GM18498 (cell line): ENCODE measurements around the gene CCND1.

Source experiments
- ATAC-seq: cut with Tn5 transposase; IDR thresholded peaks from one replicate; pipeline ENCODE4 v1.9.1; 2021; ENCODE audit warnings: mild to moderate bottlenecking, moderate library complexity; ENCODE audit not compliant: unreplicated experiment

CCND1 gene

DNA sequence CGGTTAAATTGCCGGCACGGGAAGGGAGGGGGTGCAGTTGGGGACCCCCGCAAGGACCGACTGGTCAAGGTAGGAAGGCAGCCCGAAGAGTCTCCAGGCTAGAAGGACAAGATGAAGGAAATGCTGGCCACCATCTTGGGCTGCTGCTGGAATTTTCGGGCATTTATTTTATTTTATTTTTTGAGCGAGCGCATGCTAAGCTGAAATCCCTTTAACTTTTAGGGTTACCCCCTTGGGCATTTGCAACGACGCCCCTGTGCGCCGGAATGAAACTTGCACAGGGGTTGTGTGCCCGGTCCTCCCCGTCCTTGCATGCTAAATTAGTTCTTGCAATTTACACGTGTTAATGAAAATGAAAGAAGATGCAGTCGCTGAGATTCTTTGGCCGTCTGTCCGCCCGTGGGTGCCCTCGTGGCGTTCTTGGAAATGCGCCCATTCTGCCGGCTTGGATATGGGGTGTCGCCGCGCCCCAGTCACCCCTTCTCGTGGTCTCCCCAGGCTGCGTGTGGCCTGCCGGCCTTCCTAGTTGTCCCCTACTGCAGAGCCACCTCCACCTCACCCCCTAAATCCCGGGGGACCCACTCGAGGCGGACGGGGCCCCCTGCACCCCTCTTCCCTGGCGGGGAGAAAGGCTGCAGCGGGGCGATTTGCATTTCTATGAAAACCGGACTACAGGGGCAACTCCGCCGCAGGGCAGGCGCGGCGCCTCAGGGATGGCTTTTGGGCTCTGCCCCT is 529 bp upstream of the CCND1 start:
- ATAC-seq, result no peak

GRCh38 chr11:69641681-69642548 is 959 bp downstream of the CCND1 start:
- ATAC-seq, result no peak

GRCh38 chr11:69642549-69642912 is 1.6 kb downstream of the CCND1 start:
- ATAC-seq, result peak; percentile 16

GRCh38 chr11:69642913-69643632 is 2.1 kb downstream of the CCND1 start:
- ATAC-seq, result peak; percentile 61

DNA sequence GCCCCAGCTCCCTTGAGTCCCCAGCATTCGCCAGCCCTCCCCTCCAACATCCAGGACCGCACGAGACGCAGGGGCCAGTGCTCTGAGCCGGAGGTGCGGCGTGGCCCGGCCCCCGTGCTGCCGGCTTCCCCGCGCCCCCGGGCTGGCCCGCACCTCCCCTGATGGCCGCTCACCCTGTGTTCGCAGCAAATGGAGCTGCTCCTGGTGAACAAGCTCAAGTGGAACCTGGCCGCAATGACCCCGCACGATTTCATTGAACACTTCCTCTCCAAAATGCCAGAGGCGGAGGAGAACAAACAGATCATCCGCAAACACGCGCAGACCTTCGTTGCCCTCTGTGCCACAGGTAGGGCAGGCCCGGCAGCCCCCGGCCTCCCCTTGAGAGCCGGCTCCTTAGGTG is 2.7 kb downstream of the CCND1 start:
- ATAC-seq, result no peak

GRCh38 chr11:69644071-69644961 is 3.4 kb downstream of the CCND1 start:
- ATAC-seq, result no peak

DNA sequence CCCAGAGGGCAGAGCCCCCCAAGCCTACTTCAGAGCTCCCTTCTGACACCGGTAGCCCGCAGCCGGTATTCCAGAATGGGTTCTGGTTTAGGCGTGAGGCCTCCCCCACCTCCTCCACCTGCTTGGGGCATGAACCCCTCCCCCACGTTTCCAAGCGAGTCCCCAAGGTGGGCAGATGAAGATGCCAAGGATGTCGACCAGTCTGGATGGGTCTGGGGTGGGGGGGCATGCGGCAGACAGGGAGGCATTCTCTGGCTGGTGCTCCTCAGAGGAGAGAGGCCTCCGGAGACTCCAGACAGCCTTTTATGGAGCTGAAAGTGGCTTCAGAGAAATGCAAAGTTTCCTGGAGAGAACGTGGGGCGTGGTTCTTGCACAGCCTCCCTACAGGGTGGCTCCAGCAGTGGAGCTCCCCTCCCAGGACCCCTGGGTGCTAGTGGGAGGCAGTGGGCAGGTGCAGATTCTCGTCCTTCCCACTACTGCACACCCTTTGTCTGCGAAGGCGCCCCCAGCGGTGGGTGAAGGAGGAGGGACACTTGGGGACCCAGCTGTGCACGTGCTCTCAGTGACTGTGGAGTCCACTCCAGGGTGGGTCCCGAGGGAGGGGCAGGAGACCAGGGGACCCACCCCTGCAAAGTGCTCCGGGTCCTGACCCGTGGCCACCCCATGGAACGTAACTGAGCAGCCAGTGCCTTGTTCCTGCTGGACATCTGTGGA is 4.2 kb downstream of the CCND1 start:
- no peak for ATAC-seq

DNA sequence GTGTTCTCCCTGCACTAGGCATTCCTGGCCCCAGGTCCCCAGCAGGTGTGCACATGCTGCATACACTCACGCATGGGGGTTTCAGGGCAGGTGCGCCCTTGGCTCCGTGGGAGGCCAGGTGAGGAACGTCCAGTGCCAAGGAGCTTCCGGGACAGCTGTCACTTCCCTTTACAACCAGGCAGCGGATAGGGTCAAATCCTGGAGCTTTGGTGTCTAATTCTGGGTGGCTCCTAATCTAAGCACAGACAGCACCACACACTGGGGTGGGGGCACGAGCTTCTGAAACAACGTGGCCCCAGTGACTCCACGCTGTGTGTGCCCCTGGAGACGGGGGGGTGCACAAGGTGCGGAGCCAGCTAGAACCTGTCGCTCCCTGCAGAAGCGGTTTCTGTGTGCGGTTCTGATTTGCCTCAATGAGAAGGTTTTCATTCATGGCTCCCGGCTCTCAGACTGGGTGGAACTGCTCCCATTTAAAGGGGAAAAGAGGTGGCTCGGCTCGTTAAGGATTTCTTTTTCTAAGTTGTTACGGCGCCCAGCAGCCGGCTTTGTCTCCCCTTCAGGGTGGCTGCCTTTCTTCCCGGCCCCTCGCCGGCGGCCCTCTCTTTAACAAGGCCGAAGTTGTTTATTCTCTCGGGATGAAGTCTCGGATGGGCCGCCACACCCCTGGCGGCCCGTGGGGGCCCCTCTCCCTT is 5.0 kb downstream of the CCND1 start:
- ATAC-seq, result no peak

GRCh38 chr11:69646493-69647389 is 5.8 kb downstream of the CCND1 start:
- ATAC-seq, result no peak

DNA sequence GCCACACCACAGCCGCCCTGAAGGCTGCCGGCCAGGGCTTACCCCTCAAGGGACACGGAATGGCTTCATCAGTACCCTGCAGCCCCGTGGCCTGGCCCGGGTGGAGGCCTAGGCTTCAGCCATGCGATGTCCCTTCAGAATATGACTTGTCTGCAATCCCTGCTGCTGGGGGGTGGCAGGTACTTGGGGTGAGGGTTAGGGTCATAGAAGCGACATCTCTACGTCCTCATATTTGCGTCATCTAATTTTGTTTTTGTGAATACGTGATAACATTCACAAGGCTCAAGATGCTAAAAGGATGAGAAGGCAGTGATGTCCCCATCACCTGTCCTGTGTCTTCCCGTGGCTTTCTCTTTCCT is 6.4 kb downstream of the CCND1 start:
- ATAC-seq, result no peak

DNA sequence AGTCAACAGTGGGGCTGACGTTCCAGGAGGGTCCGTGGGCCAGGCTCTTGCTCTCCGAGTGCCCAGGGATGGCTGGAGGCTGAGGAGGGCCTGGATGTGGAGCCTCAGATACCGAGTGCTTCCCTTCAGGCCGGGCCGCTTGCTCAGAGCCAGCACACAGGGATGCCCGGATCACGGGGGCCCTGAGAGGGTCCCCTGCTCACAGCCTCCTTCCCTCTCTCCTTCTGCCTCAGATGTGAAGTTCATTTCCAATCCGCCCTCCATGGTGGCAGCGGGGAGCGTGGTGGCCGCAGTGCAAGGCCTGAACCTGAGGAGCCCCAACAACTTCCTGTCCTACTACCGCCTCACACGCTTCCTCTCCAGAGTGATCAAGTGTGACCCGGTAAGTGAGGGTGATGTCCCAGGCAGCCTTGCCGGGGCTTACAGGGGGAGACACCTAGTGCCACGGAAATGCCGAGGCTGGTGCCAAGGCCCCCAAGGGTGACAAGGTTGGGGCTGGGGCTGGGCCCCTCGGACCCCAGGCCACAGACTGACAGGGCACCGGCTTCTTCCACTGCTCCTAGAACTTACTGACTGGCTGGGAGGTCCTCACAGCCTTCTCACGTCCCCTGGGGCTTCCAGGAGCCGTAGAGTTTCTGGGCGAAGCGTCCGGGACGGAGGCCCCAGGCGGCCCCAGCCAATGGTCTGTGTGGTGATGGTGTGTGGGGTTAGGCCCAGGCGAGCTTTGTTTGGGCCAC is 7.0 kb downstream of the CCND1 start:
- no peak for ATAC-seq

DNA sequence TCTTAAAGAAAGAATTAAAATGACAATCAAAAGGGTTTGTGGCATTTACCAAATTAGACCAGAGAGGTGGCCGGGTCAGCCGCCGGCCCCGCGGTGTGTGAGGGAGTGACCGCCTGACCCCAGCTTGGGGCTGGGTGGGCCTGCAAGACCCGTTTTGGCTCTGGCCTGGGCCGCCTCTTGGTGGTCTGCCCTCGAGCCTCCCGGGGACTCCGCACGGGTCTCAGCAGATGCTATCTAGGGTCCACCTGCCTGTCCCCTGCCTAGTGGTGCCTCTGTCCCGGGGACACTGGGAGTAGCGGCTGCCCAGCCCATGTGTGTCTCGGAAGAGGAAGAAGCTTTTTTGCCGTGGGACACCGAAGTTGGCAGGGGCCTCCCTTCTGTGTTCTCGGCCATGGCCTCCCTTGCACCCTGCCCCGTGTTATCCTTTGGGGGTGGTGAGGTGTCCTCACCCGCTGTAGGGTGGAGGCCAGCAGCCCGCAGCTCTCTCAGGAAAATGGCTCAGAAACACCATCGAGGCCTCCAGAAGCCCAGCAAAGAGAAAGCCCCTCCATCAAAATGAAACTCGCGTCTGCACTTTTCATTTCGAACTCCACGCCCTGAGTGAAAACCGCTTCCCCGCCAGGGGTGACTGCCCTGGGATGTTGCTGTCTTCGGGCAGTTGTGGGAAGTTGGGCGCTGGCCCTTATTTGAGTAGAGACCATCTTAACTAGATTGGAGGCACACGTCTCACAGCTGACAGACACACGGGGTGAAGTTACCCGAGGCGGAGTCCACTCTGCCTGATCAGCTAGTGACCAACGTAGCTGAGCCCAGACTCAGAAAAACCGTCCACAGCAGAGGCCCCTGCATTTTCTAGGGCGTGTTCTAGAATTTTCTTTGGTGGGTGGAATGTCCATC is 8.0 kb downstream of the CCND1 start:
- no peak for ATAC-seq

DNA sequence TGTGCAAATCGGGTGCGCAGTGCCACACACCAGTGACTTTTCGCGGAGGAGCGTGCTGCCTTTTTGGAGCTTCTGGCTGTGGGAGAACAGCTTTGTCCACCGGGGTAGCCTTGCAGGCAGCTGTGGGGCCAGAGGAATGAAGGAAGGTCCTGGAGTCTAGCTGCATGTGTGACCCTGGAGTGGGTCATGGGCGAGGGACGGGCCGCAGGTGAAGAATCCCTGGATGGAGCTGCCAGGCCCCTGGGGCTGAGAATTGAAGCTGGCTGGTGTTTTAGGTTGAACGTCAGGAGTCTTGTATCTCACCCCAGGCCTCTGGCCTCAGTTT is 8.6 kb downstream of the CCND1 start:
- ATAC-seq, result no peak

DNA sequence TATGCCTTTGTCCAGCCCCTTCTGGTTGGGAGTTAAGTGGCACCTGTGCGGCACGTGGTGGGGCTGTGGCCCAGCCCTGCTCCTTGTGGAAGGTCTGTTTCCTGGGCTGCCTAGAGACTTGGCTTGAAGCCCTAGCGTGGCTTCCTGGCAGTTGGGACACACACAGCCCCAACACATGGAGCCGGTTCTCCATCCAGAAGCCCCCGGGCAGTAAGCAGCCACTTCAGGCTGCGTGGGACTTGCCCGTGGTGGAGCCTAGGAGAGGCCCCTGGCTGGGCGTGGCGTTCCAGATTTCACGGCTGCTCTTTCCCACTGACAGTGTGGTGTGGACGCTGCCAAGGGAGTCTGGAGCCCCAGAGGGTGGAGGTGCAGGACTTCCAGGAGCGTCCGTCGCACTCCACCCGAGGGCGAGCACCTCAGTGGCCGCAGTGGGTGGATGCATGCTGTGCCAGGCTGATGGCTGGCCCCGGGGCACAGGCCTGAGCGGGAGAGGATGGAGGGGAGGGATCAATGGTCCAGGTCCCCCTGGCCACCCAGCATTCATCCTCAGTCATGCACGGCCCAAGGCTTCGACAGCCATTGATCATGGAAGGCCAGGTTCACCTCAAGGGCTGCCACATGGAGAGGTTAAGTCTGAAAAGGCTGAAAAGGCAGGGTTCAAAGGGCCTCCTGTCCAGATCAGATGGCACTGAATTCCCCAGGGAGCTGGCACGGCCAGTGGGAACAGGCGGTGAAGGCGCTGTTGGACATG is 9.3 kb downstream of the CCND1 start:
- no peak for ATAC-seq

- no peak for ATAC-seq
Observed at GRCh38 chr11:69650832-69651344, 9.9 kb downstream of the CCND1 start.
